Measurements from ENCODE around the gene SBF1.

DNA sequence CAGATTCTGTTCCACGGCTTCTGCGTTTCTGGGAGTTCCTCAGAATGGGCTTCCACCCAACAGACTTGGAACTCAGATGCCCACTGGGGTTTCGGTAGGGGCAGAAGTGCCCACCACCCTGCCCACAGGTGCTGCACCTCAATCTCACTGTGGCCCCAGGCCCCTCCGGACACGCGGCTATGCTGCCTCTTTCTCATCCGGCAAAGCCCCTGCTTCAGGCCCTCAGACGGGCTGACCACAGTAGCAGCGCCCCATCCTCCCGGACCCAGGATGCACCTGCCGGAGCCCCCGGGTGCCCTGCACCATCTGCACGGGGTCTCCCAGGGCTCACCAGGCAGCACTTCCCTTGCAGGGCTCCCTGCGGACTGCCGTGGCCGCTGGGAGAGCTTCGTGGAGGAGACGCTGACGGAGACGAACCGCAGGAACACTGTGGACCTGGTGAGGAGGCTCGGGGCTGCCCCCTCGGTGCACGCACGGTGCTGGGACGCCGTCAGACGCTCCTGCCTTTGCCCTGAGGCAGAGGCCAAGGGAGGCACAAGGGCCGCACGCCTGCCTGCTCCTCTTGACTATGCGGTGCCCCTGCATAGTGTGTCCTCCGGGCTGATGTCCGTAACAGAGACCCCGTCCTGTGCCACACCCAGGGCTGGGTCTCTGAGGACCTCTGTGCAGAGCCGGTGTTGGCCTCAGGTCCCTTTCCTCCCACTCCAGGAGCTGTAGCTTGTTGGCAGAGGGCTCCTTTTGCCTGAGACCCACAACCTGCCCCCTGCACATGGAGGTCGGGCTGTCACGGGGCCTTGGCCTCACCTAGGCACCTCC lies 38.6 kb downstream of the SBF1 start:
- TF ChIP-seq, protein P1, sequence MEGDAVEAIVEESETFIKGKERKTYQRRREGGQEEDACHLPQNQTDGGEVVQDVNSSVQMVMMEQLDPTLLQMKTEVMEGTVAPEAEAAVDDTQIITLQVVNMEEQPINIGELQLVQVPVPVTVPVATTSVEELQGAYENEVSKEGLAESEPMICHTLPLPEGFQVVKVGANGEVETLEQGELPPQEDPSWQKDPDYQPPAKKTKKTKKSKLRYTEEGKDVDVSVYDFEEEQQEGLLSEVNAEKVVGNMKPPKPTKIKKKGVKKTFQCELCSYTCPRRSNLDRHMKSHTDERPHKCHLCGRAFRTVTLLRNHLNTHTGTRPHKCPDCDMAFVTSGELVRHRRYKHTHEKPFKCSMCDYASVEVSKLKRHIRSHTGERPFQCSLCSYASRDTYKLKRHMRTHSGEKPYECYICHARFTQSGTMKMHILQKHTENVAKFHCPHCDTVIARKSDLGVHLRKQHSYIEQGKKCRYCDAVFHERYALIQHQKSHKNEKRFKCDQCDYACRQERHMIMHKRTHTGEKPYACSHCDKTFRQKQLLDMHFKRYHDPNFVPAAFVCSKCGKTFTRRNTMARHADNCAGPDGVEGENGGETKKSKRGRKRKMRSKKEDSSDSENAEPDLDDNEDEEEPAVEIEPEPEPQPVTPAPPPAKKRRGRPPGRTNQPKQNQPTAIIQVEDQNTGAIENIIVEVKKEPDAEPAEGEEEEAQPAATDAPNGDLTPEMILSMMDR (IDR thresholded peaks at IDR 0.05): no peak
- TF ChIP-seq ZFX (IDR thresholded peaks at IDR 0.05; ENCODE audit: borderline replicate concordance): no peak

All from 22Rv1 (cell line).